ENCODE measurements around the gene RPUSD3. TPM values are rescaled to one million over a fixed set of nuclear protein-coding genes. Genes with fewer than 3 reads are reported as not detected.

Gene RPUSD3
- total and polyA plus RNA-seq, 2 of the 4 experiments (the other 2 are of a cell fraction) = 30.3 to 49.4 TPM

- no peak overlapping the region for H3K23ac ChIP-seq (ENCODE audit: low read depth, low read length)
- no peak overlapping the region for H3K4me3 ChIP-seq (ENCODE audit: insufficient read depth, low read depth, low read length)
- H4K8ac ChIP-seq (ENCODE audit: low read depth in 2 of 2, low read length in 2 of 2) = no peak overlapping the region
- no peak overlapping the region for H3K14ac ChIP-seq (replicated peaks; ENCODE audit: low read depth, low read length)
- TF ChIP-seq USF2 (IDR thresholded peaks at IDR 0.05; ENCODE audit: low read depth, low read length) (no peak), RAD21 (IDR thresholded peaks at IDR 0.05; ENCODE audit: low read length) (peak; percentile 31; the same call in 1 of the 2 replicates), MAZ (IDR thresholded peaks at IDR 0.05; ENCODE audit: borderline replicate concordance, low read depth, low read length) (no peak), MAFK (IDR thresholded peaks at IDR 0.05; ENCODE audit: low read depth, low read length) (no peak), ELK1 (IDR thresholded peaks at IDR 0.05; ENCODE audit: borderline replicate concordance, low read depth, low read length) (no peak), POLR2A (IDR thresholded peaks at IDR 0.05; ENCODE audit: low read depth, low read length) (no peak), CHD1 (IDR thresholded peaks at IDR 0.05; ENCODE audit: low read depth, low read length) (no peak), MXI1 (IDR thresholded peaks at IDR 0.05; ENCODE audit: borderline replicate concordance, low read depth, low read length) (no peak), FOS (IDR thresholded peaks at IDR 0.05; ENCODE audit: low read depth, low read length) (no peak), RFX5 (IDR thresholded peaks at IDR 0.05; ENCODE audit: low read depth, low read length) (no peak), RCOR1 (IDR thresholded peaks at IDR 0.05; ENCODE audit: insufficient replicate concordance, low read length) (no peak), BHLHE40 (IDR thresholded peaks at IDR 0.05; ENCODE audit: low read depth, low read length) (no peak), NFE2L2 (IDR thresholded peaks at IDR 0.05; ENCODE audit: low read depth, low read length) (no peak), CEBPB (IDR thresholded peaks at IDR 0.05; ENCODE audit: low read depth, low read length) (no peak), SMC3 (IDR thresholded peaks at IDR 0.05; ENCODE audit: low read depth, low read length) (0 out of 2 replicates have a peak, but pooled peaks have one; percentile 5)
- TF ChIP-seq, protein P1, sequence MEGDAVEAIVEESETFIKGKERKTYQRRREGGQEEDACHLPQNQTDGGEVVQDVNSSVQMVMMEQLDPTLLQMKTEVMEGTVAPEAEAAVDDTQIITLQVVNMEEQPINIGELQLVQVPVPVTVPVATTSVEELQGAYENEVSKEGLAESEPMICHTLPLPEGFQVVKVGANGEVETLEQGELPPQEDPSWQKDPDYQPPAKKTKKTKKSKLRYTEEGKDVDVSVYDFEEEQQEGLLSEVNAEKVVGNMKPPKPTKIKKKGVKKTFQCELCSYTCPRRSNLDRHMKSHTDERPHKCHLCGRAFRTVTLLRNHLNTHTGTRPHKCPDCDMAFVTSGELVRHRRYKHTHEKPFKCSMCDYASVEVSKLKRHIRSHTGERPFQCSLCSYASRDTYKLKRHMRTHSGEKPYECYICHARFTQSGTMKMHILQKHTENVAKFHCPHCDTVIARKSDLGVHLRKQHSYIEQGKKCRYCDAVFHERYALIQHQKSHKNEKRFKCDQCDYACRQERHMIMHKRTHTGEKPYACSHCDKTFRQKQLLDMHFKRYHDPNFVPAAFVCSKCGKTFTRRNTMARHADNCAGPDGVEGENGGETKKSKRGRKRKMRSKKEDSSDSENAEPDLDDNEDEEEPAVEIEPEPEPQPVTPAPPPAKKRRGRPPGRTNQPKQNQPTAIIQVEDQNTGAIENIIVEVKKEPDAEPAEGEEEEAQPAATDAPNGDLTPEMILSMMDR (conservative IDR thresholded peaks at IDR 0.05; ENCODE audit: low read depth, low read length) = peak; percentile 39
- H4K20me1 ChIP-seq (ENCODE audit: insufficient read depth, low read length) = no peaks in the 10 kb centered on the region
- H2AK9ac ChIP-seq (replicated peaks; ENCODE audit: low read depth, low read length, poor library complexity) = no peak overlapping the region
- no peak overlapping the region for H3K18ac ChIP-seq (ENCODE audit: low read depth, low read length)
- no TSS peak for BruUV-seq (replicated peaks)
- no peaks in the 10 kb centered on the region for H3K79me1 ChIP-seq (ENCODE audit: low read depth in 1 of 2, low read length in 2 of 2)
- ChIA-PET POLR2A (ENCODE audit: unreplicated experiment) (no interaction called here), CTCF (no interaction called here)
- no peak overlapping the region for H4K91ac ChIP-seq (ENCODE audit: insufficient read depth, low read depth, low read length)
- H3K27ac ChIP-seq (ENCODE audit: insufficient read depth, low read length) = no peak overlapping the region
- H3K36me3 ChIP-seq (ENCODE audit: control insufficient read depth, insufficient read depth, low read length) = peaks cover 7% of the 10 kb centered on the region
- no peak overlapping the region for H4K5ac ChIP-seq (ENCODE audit: low read depth, low read length)
- no peak overlapping the region for H2BK120ac ChIP-seq (ENCODE audit: low read depth, low read length)
- H3K4ac ChIP-seq (ENCODE audit: low read depth, low read length) = no peak overlapping the region
- H3K56ac ChIP-seq (ENCODE audit: extremely low read depth, insufficient read depth, low read length) = no peak overlapping the region
- dilution Hi-C loops (cut with HindIII; ENCODE audit: low sequenced_read_pairs, unreplicated experiment) = no loop called here
- H2AFZ ChIP-seq (replicated peaks; ENCODE audit: low read length, poor library complexity) = no peak overlapping the region
- DNase-seq = peak; percentile 23
- H3K4me2 ChIP-seq (ENCODE audit: low read depth, low read length) = no peak overlapping the region
- no peaks in the 10 kb centered on the region for H3K27me3 ChIP-seq (ENCODE audit: control insufficient read depth, insufficient read depth, low read length)
- in situ Hi-C loops (cut with MboI; ENCODE audit: low sequenced_read_pairs) = no loop called here
- no CpG with 5 or more reads among the region's 2 CpGs for WGBS, 2 experiments (ENCODE audit: extremely low coverage in 2 of 2, insufficient read length in 1 of 2)
- no peak overlapping the region for H3K9ac ChIP-seq (ENCODE audit: low read depth, low read length)
- no peaks in the 10 kb centered on the region for H3K4me1 ChIP-seq (ENCODE audit: control insufficient read depth, insufficient read depth, low read length)
- H2AK5ac ChIP-seq (ENCODE audit: low read depth, low read length) = no peak overlapping the region
- H3K9me3 ChIP-seq (ENCODE audit: control insufficient read depth, insufficient read depth, low read length) = no peaks in the 10 kb centered on the region
- no peak overlapping the region for H2BK5ac ChIP-seq (ENCODE audit: low read depth, low read length, poor library complexity, severe bottlenecking)
- intact Hi-C loops (cut with micrococcal nuclease) = no loop called here
- peak; percentile 88 for ATAC-seq (ENCODE audit: low read depth)
- H3K9me1 ChIP-seq (ENCODE audit: insufficient read depth, low read length) = peaks cover 11% of the 10 kb centered on the region
- no peak overlapping the region for H2BK20ac ChIP-seq (ENCODE audit: low read depth, low read length)
- no peak overlapping the region for H2BK15ac ChIP-seq (ENCODE audit: low read depth, low read length)
Measured at GRCh38 chr3:9820946-9821345, 22.9 kb downstream of the RPUSD3 start.
